Pancreas (tissue), 10 donors: Measurements from ENCODE around the gene ABCC8. TPM values are rescaled to one million over a fixed set of nuclear protein-coding genes. Genes with fewer than 3 reads are reported as not detected.
A peak's percentile ranks its signal among the peaks of the same experiment; 100 is the strongest.

ENCODE experiments used
- ATAC-seq, 4 donors: fragments of 200-7000 bp; cut with Tn5 transposase; one replicate each; pipeline versions ENCODE4 v1.8.0 to v1.9.1; 2020; ENCODE audit warnings: mild to moderate bottlenecking in 4 of 4, moderate library complexity in 4 of 4
- DNase-seq, 6 donors: peaks; one replicate each; pipeline ENCODE4 v3.0.0-alpha.2; 2020
- FAIRE-seq: peaks from 2 replicates; lab custom pipeline; 2012; peaks lifted over from hg19 to GRCh38; lab: Jason Lieb, UNC
- H3K27ac ChIP-seq, 4 donors: fragments of 200-600 bp; sonication (generic); 1 replicate in 3 of 4; 2 replicates in 1 of 4; pipeline versions ENCODE4 v1.5.0 to v1.8.0; 2020
- H3K27me3 ChIP-seq, 4 donors: fragments of 200-600 bp; one replicate each; pipeline ENCODE4 v1.8.0; 2021
- H3K36me3 ChIP-seq, 3 donors: fragments of 200-600 bp; sonication (generic) in 1 of 3; one replicate each; pipeline versions ENCODE4 v1.5.0 to v1.8.0; 2020 to 2021
- H3K4me1 ChIP-seq, 3 donors: fragments of 200-600 bp; one replicate each; pipeline ENCODE4 v1.8.0; 2021
- H3K4me3 ChIP-seq, 4 donors: fragments of 200-600 bp; sonication (generic) in 2 of 4; one replicate each; pipeline versions ENCODE4 v1.5.0 to v1.8.0; 2020 to 2021
- H3K9me3 ChIP-seq, 4 donors: fragments of 200-600 bp; one replicate each; pipeline ENCODE4 v1.8.0; 2021
- CTCF ChIP-seq, 4 donors: fragments of 200-600 bp; sonication (generic) in 3 of 4; IDR thresholded peaks; one replicate each; pipeline versions ENCODE4 v1.5.0 to v1.8.0; 2021; ENCODE audit warnings: antibody characterized with exemption in 4 of 4
- WGBS, 2 donors: extraction: QIAGEN DNeasy Blood & Tissue Kit; methylation state at CpG; one replicate each; pipeline ENCODE4 v1.1.7; 2013; 5-methylcytosine and 5-hydroxymethylcytosine counted together
- intact Hi-C, 3 donors: fragments of 100-400 bp; cut with DNase I; formaldehyde crosslinking; loops; one replicate each; pipeline versions ENCODE4 v1.11.1 to v1.14.2; 2022
- polyA plus RNA-seq, 2 donors: library from polyadenylated mRNA; stranded (reverse); fragments of 200-250 nt; gene quantifications; one replicate each; pipeline ENCODE4 v1.2.3, GENCODE V29; 2013
- total RNA-seq, 6 donors: library from RNA; stranded (reverse); fragmentation: NEBNext Ultra II Directional in 4 of 6; extraction: Animal tissue kit (Norgen Biotek cat#: 25700) in 4 of 6; gene quantifications; one replicate each; pipeline versions ENCODE4 v1.2.1 to v1.2.4, GENCODE V29; 2021 to 2023
- donor health status: healthy with polysubstance abuse.
- donor health status: DM: no; HTN: no; CAD: no; lungs with moderate emphysema.
- donor health status: DM: no; HTN: no; CAD: no.
- donor health status: control.
- donor health status: control.
- donor health status: Bipolar disorder and iron deficiency.
- donor health status: DM: yes; HTN: yes; CAD: no.
- donor health status: DM: no; HTN: no; CAD: no.
- donor health status: DM: no; HTN: no; CAD: no.
- donor health status: DM: yes; HTN: yes; CAD: no.

The ABCC8 gene
- total and polyA plus RNA-seq, 8 donors, result 14.9 to 917 (median 53.2) TPM

GRCh38 chr11:17369094-17369493 lies 107.6 kb downstream of the ABCC8 start:
- Histone ChIP-seq H3K27ac (no peak overlapping the region), H3K4me3 (no peak overlapping the region), H3K4me1 (no peaks in the 10 kb centered on the region), H3K27me3 (no peaks in the 10 kb centered on the region), H3K36me3 (peaks cover 0 to 27% (median 0%) of the 10 kb centered on the region in 3 donors), H3K9me3 (peaks cover 0 to 3% (median 0%) of the 10 kb centered on the region in 4 donors)
- TF ChIP-seq CTCF (IDR thresholded peaks at IDR 0.05), result no peak
- DNase-seq (no peak), ATAC-seq (no peak), FAIRE-seq (no peak)
- intact Hi-C loops, result no loop called here

- H3K4me3 ChIP-seq, result no peak overlapping the region
- H3K27ac ChIP-seq, result no peak overlapping the region
- no peaks in the 10 kb centered on the region for H3K27me3 ChIP-seq
- H3K36me3 ChIP-seq, result peaks cover 0 to 24% (median 0%) of the 10 kb centered on the region in 3 donors
- DNase-seq, result no peak
- ATAC-seq, result no peak
- H3K9me3 ChIP-seq, result peaks cover 0 to 3% (median 0%) of the 10 kb centered on the region in 4 donors
- H3K4me1 ChIP-seq, result no peaks in the 10 kb centered on the region
- 95 to 99% methylated on average over 3 of the region's 3 CpGs for WGBS, 2 donors
- intact Hi-C loops, result no loop called here
- TF ChIP-seq CTCF (IDR thresholded peaks at IDR 0.05), result no peak
- FAIRE-seq, result no peak
Observed at GRCh38 chr11:17368551-17368950, 108.1 kb downstream of the ABCC8 start.

GRCh38 chr11:17366495-17366894 lies 110.2 kb downstream of the ABCC8 start:
- no peaks in the 10 kb centered on the region for H3K4me1 ChIP-seq
- intact Hi-C loops, result no loop called here
- WGBS, 2 donors, result 91 to 93% methylated on average over 1 of the region's 1 CpG
- no peak overlapping the region for H3K27ac ChIP-seq
- no peak overlapping the region for H3K4me3 ChIP-seq
- DNase-seq (no peak), FAIRE-seq (no peak), ATAC-seq (no peak)
- no peaks in the 10 kb centered on the region for H3K27me3 ChIP-seq
- H3K36me3 ChIP-seq, result peaks cover 0 to 13% (median 0%) of the 10 kb centered on the region in 3 donors
- TF ChIP-seq CTCF (IDR thresholded peaks at IDR 0.05), result no peak
- H3K9me3 ChIP-seq, result peaks cover 0 to 3% (median 0%) of the 10 kb centered on the region in 4 donors

- ATAC-seq (peak; percentile 62 to 72 (median 67)), DNase-seq (peak in 4 of 6 donors; percentile 32 to 75 (median 57)), FAIRE-seq (peak; percentile 78)
- no peak overlapping the region for H3K4me3 ChIP-seq
- no peaks in the 10 kb centered on the region for H3K9me3 ChIP-seq
- H3K36me3 ChIP-seq, result no peaks in the 10 kb centered on the region
- peak; percentile 45 to 58 (median 51) for TF ChIP-seq CTCF (IDR thresholded peaks at IDR 0.05)
- H3K4me1 ChIP-seq, result peaks cover 0 to 6% (median 4%) of the 10 kb centered on the region in 3 donors
- no peak overlapping the region for H3K27ac ChIP-seq
- intact Hi-C loops, result no loop called here
- no peaks in the 10 kb centered on the region for H3K27me3 ChIP-seq
- 32 to 40% methylated on average over 3 of the region's 3 CpGs for WGBS, 2 donors
Observed at GRCh38 chr11:17354601-17354991, 122.0 kb downstream of the ABCC8 start.

GRCh38 chr11:17353821-17354600 lies 122.6 kb downstream of the ABCC8 start:
- Histone ChIP-seq H3K36me3 (no peaks in the 10 kb centered on the region), H3K9me3 (no peaks in the 10 kb centered on the region), H3K4me1 (peaks cover 0 to 6% (median 4%) of the 10 kb centered on the region in 3 donors), H3K27me3 (no peaks in the 10 kb centered on the region), H3K27ac (peak overlapping the region; percentile 49 to 66 (median 54)), H3K4me3 (peak overlapping the region; percentile 53 to 70 (median 62))
- WGBS, 2 donors, result 6 to 10% methylated on average over 15 of the region's 15 CpGs
- TF ChIP-seq CTCF (IDR thresholded peaks at IDR 0.05), result no peak
- DNase-seq (no peak), FAIRE-seq (no peak), ATAC-seq (no peak)
- intact Hi-C loops, result no loop called here
